GM18511 (cell line): Measurements from ENCODE around the gene ADAM12.
"Not testable (repeated sequence)": the region's sequence is repeated elsewhere in the genome, so short reads cannot be mapped to it uniquely, and the experiment has no call there.

Experiments used
- ATAC-seq: cut with Tn5 transposase; IDR thresholded peaks from one replicate; pipeline ENCODE4 v1.9.1; 2021; ENCODE audit warnings: mild to moderate bottlenecking, moderate library complexity; ENCODE audit not compliant: unreplicated experiment

ADAM12 gene

DNA sequence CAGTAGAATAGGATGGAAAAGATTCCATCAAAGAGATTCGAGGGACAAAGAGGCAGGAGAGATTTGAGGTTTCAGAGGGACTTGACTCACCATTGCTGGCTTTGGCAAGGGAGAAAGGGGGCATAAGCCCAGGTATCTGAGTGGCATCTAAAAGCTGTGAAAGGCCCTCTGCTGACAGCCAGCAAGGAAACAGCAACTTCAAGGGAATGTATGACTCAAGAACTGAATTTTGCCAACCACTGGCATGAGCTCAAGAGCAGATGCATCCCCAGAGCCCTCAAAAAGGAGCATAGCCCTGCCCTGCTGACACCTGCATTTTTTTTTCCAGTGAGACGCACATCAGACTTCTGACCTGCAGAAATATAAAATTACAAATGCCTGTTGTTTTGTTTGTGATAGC, 19.6 kb upstream of the ADAM12 start:
- no peak for ATAC-seq

DNA sequence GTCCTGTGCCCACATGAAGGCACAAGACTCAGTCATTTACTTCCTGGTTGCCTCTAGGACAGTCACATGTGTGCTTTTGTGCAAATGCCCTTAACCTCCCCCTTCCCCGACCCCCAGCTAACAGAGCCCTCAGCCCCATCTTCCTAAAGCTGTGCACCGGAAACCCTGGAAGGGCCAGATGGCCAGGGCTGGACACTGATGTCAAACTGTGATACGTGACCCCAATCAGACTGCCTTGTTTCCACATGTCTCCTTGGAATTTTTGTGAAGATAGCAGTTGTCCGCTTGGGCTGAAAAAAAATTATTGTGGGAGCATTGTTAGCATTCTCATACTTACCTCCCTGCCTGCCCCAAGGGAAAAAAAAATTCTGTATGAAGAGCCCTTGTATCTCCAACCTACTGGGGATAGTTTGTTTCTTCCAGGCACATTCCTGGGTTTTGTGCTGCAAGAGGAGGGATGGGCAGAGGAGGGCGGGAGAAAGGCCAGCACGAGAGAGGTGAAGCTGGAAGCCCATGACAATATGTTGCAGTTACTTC, 17.0 kb upstream of the ADAM12 start:
- ATAC-seq, result no peak

DNA sequence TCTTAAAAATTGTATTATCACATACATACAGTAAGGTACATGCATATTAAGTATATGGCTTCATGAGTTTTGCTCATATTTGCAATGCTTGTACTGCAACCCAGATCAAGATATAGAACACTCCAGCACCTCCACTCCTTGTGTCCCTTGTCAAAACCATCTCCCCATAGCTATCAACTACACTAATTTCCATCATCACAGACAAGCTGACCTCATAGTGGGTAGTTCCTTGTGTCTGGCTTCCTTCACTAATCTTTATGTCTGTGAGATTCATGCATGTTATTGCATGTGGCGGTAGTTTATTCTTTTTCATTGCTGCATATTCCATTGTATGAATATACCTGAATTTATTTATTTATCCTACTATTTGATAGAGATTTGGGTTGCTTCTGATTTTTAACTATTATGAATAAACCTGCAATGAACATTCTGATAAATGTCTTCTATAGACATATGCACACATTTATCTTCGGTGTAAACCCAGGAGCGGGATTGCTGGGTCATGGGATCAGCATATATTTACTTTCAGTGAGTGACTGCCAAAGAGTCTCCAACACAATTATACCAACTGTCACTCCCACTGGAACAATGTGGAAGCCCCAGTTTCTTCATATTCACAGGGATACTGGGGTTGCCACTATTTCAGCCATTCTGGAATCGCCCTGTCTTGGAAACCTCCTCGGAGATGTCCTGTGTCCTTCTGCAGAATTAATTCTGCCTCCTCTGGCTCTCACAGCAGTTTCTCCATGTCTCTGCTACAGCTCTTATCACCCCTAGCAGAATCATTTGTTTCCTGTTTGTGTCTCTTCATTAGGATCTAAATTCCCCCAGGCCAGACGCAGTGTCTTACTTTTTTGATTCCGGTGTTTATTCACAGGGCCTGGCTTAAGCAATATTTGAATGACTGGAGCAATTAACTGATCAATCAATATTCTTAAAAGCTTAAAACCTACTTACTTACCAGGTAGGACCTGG, 14.7 kb upstream of the ADAM12 start:
- no peak for ATAC-seq

DNA sequence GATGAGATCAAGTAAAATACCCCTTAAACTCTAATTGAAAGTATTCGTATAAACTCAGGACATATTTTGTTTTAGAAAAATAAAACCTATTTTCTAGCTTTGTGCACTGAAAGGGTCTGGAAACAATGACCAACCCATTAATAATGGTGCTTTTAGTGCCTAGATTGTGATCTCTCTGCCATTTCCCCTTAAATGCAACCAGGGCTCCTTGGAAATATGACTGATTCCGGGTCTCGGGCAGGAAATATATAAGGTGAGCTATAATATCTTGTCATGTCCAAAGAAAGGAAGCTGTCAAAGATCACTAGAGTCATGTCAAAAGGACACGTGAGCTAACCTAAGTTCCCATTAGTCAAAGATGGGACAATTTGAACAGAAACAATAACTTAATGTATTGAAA, 12.4 kb upstream of the ADAM12 start:
- ATAC-seq, result no peak

DNA sequence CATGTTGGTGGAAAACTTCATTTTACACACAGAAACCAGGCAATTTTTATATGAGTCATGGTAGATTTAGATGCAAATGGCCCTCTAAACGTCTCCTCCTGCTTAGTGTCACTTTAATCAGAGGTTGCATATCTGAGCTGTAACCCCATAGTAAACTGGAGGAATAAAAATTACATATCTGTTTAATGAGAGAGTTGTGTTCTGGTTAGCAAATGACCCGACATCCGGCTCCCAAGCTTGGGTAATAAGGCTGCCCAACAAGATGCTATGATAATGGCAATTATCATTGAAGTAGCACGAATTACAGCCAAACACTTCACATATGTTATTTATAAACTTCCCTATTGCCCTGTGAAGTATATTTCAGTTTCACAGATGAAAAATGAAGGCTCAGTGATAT, 10.6 kb upstream of the ADAM12 start:
- no peak for ATAC-seq

DNA sequence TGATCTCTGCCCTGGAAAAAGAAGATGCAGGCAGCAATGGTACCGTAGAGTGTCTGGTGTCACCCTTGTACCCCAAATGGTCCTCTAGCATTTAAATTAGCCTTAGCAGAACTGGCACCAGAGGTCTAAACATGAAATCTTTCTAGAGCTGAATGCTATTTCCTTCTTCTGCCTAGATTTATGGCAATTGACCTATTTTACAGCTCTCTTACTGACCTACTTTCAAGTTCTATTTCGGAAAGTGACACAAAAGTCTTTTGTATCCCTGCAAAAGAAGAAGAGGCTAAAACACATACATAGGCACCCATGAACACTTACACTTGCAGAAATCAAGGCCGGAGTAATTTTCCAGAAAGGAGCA, 10.1 kb upstream of the ADAM12 start:
- no peak for ATAC-seq

DNA sequence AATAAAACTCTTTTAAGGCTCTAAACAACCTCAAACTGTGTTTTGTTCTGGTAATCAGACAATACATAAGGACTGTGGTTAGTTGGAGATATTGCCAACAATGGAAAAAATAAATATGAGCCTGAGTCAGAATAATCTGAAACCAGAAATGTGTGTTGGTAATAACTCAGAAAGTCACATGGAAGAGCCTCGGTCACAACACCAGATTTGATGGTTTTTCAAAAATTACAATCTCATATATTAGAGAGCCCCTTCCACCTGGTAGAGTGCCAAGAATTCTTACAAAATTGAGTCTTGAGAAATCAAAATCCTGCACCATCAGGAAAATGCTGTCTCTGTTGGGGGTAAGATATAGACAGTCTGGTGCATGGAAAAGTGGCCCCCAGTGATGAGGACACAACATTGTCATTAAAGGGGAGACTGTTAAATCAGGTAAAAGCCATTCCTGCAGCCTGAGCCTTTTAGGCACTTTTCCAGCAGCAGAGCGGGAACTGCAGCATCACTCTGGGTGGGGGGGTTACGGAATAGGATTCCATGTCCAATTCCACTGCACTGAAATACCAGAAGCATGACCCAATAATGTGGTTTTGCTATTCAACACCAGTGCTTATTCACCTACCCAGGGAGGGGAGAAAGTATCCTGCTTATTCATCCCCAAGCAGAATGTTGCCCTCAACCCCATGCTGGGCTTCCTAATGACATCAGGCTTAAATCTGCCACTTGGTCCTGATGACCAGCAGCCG, 9.5 kb upstream of the ADAM12 start:
- ATAC-seq, result no peak

DNA sequence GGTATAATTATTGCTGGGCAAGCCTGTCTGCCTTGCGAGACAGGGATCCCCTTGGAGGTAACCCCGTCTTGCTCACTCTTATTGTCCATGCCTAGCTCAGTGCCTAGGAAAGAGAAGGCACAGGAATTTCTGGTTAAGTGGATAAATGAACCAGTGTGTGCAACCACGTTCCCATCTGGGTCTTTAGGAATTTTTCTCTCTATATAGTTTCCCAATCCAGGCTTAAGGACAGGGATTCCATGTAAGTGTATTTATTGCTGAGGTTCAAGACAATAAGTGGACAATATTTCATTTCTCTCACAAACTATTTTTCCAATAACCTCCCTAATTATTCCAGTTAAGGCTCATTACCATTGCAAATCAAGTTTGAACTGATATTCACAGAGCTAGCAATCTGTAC, 8.9 kb upstream of the ADAM12 start:
- ATAC-seq, result no peak

DNA sequence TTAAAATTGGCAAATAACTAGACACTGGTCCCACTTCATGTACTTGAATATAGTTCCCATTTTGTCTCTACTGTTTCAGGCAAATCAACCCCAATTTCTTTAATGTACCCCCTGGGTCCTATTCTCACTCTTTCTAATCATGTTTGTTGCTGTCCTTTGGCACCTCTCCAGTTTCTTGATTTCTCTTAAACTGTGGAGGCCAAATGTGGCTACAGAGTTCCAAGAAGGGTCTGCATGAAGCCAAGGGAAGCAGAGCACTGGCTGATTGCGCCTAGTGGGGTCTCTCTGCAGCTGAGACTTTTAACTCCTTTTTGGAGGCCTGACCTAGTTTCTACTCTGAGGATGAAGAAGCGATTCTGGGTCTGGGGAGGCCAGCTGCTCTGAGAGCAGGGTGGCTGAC, 6.7 kb upstream of the ADAM12 start:
- no peak for ATAC-seq

DNA sequence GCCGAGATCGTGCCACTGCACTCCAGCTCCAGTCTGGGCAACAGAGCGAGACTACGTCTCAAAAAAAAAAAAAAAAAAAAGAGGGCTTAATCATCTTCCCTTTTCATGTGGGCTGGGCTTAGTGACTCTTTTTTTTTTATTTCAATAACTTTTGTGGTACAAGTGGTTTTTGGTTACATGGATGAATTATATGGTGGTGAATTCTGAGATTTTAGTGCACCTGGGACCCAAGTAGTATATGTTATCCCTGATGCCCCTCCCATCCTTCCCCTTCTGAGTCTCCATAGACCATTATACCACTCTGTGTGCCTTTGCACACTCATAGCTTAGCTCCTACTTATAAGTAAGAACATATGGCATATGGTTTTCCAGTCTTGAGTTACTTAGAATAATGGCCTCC, 4.8 kb upstream of the ADAM12 start:
- no peak for ATAC-seq

DNA sequence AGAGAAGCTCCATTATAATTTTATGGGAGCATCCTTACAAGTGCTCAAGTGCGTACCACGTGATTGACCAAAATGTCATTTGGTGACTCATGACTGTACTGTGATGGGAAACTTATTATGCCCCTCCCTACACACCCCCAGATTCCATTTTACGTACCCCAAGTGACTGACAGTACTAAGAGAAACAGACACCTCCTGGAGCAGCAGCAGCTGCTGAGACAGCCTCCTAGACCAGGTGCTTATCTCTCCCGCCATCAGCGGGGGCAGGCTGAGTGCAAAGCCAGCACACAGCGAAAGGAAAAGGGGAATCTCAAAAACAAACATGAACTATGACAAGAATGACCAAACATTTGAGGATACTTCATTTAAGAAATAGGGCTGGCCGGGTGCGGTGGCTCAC, 4.2 kb upstream of the ADAM12 start:
- ATAC-seq, result no peak

DNA sequence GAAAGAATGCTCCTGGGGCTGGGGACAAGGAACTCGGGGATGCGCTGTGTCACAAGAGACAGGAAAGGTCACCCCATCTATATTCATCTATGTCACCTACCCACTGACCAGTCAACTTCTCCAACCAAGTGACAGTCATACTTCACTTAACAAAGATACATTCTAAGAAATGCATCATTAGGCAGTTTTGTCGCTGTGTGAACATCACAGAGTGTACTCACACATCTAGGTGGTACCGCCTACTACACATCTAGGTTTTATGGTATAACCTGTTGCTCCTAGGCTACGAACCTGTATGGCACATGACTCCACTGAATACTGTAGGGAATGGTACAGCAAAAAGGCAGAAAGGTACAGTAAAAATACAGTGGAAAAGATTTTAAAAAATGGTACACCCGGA, 3.8 kb upstream of the ADAM12 start:
- ATAC-seq, result no peak

DNA sequence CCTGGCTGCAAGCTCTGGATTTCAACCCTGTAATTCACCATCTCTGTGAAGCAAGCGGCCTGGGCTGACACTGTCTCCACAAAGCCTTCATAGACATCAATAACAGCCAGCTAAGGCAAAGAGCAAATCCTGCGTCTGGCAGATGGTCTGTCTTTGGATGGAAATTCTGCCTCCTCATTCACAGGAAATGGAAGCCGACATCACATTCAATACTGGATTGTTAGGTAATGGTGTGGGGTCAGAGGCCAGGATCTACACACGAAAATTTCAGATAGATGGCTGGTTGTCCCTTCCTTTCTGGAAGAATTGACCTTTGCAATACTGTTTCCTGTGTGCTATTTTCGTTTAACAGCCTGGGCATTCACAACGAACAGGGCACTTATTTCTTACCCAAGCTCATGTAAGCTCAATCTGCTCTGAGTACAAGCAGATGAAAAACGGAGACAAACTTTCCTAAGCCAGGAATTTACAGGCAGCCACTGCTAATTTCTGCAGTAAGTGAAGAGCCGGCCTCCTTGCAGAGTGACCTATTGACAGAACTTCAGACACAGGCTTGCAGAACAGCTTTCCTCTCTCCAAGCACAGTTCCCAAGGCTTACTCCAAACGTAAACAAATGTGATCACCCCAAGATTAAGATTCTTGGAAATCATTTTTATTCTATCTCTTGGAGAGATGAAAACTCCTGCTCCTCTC, 3.1 kb upstream of the ADAM12 start:
- no peak for ATAC-seq

DNA sequence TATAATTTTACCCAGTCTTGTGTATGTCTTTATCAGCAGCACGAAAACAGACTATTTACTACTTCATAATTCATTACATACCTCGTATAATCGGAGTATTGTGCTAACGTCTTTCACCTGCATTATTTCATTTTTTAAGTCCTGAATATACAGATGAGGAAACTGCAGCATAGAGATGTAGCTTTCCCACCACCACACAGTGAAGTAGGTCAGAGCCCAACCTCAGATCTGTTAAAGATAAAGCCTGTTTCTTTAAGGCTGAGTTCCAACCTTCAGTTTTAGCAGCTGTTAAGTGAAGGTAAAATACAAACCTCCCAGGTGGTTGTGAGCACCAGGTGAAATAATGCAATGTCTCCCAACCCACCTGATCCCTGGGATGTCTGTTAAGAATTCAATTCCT, 2.0 kb upstream of the ADAM12 start:
- ATAC-seq, result no peak

DNA sequence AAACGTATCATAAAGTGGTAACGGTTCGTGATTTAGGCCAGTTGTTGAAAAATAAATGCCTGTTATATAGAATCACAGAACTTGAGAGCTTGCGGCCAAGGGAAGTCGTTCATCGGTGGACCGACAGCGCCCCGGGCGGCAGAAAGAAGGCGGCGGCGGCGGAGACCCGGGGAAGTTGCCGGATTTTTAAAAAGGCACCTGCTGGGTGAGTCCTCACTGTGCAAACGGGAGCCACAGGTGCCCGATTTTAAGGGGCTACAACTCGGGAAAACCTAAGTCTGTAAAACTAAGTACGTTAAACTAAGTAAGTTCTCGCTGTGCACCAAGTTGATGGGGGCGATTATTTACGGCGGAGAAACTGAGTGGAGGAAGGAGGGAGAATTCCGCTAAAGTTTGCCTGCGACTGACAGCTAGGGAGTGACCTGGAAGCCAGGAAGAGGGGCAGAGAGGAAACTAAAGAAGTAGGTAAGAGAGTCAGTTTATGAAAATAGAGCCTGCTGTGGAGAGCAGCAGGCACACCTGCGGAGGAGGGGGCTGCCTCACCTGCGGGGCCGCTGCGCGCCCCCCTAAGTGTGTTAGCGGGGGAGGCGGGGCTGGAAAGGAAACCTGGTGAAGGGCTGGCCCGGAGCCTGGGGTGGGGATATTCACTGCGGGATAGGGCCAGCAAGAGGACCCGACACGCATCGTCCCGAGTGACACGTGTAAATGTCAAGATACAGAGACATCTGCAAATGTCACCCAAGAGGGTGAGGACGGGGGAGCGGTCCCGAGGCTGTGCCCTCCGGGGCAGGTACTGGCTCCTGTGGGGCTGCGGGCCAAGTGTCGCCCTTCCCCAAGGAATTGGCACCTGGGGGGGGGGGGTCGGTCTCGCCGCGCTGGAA, 996 bp downstream of the ADAM12 start:
- no peak for ATAC-seq

DNA sequence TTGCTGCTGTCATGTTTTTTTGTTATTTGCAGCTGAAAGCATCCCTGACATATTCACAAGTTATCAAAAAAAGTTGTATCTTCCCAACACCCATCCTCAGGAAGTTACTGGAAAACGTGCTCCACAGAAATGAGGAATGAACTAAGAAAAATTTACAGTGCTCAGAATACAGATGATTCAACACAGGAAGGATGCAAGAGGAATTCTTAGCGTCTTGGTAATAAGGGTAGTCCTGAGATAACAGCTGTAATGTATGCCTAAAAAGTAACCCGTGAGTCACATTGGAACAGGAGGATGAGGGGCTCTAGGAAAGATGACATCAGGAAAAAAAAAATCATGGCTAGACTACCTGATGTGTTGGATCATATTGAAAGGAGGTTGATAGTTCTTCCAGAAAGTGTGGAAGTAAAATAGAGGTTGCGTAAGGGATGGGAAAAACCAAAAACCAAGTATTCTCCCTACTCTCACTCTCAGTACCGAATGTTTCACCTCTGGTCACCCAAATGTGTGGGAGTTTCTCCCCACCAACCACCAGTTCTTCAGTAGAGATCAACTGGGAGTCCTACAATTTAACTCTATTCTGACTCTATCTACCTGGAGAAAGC, 3.9 kb downstream of the ADAM12 start:
- no peak for ATAC-seq

DNA sequence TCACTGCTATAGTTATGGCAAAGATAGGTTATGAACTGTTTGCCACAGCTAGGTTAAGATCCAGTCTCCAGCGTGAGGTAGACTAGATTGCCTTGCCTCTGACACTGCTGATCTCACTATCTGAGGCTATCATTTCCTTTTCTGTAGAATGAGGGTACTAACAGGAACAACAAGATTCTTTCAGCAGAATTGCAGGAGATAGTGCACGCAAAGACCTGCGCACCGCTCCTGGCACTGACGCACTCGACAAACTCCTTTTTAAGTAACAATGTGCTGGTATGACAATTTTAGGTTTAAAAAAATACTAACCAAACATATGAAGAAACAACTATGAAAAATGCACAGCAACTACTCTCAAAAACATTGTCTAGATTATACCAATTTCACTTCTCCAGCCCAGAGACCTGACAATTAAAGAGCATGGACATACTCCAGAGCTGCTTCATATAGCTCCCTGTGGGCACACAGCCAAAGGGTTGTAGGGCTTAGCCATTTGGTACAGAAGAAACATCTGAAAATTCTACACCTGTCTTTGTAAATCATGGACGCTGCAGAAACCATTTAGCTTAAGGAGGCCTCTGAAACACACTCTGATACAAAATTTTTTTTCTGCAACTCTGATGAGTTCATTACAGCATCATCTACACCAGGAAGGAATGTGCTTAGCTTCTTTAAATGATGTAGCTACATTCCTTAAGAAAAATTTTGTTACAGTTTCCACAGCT, 7.8 kb downstream of the ADAM12 start:
- ATAC-seq, result no peak

DNA sequence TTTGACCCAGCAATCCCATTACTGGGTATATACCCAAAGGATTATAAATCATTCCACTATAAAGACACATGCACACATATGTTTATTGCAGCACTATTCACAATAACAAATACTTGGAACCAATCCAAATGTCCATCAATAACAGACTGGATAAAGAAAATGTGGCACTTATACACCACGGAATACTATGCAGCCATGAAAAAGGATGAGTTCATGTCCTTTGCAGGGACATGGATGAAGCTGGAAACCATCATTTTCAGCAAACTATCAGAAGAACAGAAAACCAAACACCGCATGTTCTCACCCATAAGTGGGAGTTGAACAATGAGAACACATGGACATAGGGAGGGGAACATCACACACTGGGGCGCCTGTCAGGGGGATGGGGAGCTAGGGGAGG, 9.1 kb downstream of the ADAM12 start:
- not testable (repeated sequence) for ATAC-seq

DNA sequence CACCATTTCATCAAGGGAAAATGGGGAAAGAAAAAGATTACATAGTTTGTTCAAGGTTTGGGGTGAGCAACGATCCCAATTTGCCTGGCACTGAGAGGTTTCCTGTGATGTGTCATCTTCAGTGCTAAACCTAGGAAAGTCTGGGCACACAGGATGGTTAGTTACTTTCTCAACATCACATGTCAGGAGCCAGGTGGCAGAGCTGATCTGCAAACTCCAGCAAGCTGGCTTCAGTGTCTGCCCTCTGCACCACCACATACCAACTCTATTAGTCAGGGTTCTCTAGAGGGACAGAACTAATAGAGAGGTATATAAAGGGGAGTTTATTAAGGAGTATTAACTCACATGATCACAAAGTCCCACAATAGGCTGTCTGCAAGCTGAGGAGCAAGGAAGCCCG, 11.3 kb downstream of the ADAM12 start:
- ATAC-seq, result no peak
